GM19324 (cell line): ENCODE measurements around the gene NPAS4.
"Not testable (repeated sequence)": the region's sequence is repeated elsewhere in the genome, so short reads cannot be mapped to it uniquely, and the experiment has no call there.

Experiments used
- ATAC-seq: cut with Tn5 transposase; IDR thresholded peaks from one replicate; pipeline ENCODE4 v1.9.1; 2021; ENCODE audit warnings: mild to moderate bottlenecking, moderate library complexity; ENCODE audit not compliant: unreplicated experiment, low FRiP score

NPAS4 gene

DNA sequence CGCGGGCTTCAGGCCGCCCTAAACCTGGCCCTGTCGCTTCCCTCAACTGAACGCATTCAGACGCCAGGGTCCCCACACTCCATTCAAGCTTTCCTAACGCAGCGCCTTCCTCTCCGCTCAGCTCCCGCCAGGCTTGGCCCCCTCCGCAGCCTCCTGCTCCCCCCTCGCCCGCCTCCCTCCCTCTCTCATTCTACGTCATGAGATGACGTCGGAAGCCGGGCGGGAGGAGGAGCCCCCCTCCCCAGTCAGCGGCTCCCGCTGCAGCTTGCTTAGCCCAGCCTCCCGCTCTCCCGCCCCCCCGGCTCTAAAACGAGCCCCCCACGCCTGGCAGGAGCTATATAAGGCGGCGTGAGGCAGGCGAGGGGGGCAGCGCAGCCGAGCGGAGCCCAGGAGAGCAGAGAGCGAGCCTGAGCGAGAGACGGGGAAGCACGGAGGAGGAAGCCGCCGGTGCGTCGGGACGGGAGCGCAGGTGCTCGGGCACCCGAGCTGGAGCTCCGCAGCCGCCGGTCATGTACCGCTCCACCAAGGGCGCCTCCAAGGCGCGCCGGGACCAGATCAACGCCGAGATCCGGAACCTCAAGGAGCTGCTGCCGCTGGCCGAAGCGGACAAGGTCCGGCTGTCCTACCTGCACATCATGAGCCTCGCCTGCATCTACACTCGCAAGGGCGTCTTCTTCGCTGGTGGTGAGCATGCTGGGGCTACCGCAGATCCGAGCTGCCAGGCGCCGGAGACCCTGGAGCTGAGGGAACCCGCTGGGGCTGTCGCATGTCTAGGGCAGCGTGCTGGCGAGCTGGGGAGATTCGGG lies at the start of gene NPAS4:
TSS of gene NPAS4 (plus strand) at position 365 of the 806 bp plus-strand sequence. CDS start at position 510, 145 bp downstream.
- no peak for ATAC-seq

DNA sequence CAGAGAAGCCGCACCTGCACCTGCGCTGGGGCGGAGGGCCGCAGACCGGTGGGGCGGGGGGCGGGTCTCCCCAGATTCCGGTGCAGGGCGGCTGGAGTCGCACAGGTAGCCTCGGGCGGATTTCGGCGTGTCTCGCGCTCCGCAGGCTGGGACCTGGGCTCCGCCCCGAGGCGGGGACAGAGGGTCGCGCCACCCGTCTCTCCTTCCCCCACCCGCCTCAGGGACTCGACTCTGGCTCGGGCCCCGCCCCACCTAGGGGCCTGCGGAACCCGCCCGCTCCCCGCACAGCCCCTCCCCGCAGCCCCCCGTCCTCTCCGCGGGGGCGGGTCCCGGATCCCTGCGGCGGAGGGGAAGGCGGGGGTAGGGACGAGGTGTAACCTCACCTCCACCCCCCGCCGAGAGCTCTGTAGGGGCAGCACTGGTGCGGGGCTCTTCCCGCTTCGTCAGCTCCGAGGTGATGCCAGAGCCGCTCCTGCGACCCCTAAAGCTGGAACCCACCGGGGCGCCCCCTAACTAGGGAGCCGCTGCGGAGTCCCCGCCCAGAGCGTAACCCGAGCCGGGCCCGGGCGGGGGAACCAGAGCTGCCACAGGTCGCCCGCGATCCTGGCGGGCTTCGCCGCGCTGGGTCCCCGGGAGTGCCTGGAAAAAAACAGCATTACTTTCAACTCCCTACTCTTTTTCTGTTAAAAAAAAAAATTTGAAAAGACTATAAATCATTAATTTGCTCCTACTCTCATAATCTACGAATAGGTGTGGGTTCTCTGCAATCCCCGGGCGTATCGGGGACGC lies 49.0 kb upstream of the NPAS4 start, which contains the start of gene SLC29A2:
TSS of gene SLC29A2 (minus strand) at position 134 of the 789 bp plus-strand sequence. CDS start 169 bp downstream, outside the sequence.
- ATAC-seq = no peak

DNA sequence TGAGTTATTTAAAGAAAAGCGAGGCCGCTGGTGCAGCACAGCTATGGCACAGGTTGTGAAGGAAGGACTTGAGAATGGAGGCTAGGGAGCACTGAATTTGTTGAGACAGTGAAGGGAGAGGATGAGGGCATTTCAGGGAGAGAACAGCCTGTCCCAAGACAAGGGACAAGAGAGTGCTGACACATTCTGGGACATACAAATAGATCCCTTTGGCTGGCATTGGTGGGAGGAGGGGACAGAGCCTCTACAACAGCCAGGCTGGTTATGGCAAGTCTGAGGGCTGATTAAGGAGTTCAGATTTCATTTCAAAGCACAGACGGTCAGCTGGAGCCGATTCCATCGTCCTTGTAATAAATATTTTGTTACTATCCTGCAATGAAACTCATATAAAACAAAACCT lies 47.6 kb upstream of the NPAS4 start:
- no peak for ATAC-seq

DNA sequence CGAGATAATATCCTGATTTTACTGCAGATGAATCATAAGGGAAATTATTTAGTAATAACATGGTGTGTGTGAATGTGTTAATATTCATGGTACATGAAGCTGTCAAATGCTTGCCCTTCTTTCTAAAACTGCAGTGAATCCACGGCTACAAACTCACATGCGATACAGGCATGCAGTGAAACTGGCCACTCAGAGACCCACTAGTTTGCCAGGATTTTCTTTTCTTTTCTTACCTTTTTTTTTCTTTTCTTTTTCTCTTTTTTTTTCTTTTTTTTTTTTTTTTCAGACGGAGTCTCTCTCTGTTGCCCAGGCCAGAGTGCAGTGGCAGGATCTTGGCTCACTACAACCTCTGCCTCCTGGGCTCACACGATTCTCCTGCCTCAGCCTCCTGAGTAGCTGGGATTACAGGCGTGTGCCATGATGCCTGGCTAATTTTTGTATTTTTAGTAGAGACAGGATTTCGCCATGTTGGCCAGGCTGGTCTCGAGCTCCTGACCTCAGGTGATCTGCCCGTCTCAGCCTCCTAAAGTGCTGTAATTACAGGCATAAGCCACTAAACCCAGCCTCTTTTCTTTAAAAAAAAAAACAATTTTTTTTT lies 47.0 kb upstream of the NPAS4 start:
- not testable (repeated sequence) for ATAC-seq

DNA sequence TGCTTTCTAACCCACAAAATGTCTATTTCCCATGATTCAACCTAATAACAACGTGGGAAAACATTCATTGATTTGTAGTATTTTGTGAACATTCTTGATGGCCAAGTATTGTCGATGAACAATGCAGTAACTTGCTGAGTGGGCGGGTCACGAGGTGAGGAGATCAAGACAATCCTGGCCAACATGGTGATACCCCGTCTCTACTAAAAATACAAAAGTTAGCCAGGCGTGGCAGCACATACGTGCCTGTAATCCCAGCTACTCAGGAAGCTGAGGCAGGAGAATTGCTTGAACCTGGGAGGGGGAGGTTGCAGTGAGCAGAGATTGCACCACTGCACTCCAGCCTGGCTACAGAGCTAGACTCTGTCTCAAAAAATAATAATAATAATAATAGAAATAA lies 40.6 kb upstream of the NPAS4 start:
- not testable (repeated sequence) for ATAC-seq

DNA sequence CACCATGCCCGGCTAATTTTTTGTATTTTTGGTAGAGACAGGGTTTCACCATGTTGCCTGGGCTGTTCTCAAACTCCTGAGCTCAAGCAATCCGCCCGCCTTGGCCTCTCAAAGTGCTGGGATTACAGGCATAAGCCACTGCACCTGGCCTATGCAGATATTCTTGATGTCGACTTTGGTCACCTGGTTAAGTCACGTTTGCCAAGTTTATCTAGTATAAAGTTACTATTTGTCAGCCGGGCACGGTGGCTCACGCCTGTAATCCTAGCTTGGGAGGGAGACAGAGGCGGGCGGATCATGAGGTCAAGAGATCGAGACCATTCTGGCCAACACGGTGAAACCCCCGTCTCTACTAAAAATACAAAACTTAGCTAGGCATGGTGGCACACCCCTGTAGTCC lies 36.5 kb upstream of the NPAS4 start:
- not testable (repeated sequence) for ATAC-seq

DNA sequence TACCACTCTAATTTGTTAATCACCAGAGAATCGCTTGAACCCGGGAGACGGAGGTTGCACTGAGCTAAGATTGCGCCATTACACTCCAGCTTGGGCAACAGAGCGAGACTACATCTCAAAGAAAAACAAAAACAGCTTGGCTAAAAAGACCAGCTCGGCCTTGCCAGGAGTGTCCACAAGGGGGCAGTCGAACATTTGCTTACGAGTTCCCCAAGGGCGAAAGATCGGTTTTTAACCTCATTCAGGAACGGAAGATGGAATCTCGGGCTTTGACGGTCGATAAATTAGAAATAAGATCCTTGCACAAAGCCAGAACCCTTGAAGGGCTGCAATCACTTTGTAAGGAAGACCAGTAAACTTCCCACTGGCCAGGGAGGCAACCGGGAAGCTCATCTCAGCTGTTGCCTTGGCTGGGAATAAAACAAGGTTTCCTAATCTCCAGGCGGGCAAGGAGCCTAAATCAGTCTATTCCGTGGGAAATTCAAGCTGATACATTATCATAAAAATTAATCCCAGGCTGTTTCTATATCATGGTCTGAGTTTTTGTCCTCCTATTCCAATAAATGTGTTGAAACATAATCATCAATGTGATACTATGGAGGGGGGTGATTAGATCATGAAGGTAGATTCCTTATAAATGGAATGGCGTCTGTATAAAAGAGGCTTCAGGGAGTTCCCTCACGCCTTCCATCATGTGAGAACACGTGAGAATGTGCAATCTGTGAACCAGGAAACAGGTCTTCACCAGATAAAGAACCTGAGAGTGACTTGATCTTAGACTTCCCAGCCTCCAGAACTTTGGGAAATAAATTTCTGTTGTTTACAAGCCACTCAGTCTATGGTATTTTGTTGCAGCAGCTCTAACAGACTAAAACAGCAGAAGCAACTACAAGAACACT lies 34.4 kb upstream of the NPAS4 start:
- ATAC-seq = no peak

DNA sequence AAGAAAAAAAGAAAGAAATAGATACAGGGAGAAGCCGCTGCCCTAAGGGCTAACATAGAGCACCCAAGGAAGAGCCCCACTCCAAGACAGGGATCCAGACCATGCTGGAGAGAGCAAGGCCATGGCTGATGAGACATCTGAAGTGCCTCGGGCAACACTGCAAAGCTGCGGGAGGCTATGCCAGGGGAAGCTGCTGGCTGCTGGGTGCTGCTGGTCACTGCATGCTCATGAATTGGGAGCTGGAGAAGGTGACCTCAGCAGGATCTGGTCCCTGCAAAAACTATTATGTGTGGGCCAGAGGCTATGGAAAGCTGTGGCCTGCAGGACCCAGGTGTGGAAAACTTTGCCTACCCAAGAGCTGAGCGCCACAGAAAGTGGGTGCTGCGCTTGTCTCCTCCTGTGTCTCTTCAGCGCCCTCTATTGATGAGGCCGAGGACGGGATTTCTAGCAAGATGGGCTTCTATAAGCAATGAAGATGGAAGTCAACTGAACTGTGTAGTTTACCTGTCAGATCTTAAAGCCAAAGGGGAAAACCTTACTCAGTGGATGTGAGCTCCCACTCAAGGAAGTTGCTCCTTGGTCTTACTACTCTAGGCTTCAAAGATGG lies 32.0 kb upstream of the NPAS4 start:
- ATAC-seq = no peak

DNA sequence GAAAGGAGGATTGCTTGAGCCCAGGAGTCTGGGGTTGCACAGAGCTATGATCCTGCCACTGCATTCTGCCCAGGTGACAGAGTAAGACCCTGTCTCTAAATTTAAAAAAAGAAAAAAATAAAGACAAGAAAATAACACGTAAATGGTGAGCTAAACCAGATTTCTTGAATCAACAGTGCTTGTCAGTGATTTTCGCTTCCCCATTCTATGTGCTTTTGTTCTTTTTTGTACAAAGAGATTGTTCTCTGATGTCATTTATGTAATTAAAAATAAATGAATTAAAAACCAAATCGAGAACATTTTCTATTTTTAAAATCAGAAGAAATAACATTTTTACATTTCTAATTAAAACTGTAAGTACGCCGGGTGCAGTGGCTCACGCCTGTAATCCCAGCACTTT lies 29.5 kb upstream of the NPAS4 start:
- no peak for ATAC-seq

DNA sequence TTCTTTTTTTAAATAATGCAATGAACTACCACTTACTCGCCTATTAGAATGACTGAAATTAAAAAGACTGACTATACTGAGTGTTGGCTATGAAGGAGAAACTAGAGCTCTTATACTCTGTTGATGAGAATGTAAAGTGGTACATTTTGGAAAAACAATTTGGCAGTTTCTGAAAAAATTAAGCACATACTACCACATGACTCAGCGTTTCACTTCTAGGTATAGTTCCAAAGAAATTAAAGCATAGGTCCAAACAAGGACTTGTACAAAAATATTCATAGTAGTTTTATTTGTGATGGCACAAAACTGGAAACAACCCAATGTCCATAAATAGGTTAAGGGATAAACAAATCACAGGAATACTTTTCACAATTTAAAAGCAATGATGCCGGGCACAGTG lies 26.9 kb upstream of the NPAS4 start:
- no peak for ATAC-seq

DNA sequence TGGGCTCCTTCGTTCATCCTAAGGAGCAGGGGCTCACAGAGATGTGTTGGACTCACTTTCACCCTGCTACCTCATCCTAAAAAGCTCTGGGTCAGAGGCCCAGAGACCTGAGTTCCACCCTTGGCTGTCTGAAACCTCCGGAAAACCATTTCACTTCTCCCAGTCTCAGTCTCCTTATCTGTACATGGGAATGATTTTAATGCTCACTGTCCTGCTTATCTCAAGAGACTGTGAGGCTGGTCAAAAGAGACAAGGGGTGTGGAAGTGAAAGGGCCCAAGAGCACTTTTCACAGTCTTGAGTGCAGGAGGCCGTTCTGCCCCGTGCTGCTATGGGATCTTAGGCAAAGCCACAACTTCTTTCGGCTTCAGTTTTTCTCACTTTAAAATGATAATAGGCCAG lies 13.2 kb upstream of the NPAS4 start:
- no peak for ATAC-seq

DNA sequence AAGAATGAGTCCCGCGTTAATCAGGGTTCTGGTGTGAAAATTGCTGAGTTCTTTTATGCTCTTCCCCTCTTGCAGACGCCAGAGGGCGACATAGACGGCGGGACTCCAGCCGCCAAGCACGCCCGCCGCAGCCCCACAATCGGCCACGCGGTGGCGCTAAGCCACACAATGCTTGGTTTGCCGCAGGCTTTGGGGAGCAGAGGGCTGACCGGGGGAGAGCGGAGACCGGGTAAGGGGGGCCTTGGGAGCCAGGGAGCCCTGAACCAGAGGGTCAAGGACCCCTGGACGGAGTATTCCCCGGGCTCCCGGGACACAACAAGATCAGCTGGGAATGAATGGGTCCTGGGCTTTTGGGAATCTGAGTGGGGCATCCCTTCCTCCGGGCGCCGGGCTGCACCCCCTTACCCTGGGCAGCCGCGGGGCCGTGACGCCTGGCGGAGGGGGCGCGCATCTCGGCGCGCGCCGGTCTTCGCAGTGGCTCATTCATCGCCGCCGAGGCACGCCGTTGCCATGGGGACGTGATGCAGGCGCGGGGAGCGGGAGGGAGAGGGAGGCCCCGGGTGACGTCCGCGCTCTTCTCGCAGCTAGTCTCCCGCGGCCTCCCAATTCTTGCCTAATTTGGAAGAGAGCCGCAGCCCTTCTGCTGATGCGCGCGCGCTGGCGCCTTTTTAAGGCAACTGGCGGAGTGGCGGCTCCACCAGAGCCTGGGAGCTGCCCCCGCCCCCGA lies 12.2 kb upstream of the NPAS4 start:
- no peak for ATAC-seq

DNA sequence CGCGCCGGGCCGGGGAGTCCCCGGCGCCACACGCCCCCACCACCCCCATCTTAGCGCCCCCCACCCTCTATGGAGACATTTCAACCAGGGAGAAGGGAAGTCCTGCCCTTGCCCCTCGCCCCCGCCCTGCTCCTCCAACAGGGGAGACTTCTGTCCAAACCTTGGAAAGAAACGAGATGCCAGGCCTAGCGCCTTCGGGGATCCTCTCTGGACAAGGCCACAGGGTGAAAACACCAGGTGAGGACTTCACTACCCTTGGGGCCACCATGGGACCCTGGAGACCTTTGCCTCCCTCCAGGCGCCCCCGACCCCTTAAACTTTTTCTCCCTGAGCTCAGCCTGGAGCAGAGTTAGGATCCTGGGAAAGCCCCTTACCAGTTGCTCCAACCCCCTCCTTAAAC lies 11.6 kb upstream of the NPAS4 start:
- ATAC-seq = no peak

DNA sequence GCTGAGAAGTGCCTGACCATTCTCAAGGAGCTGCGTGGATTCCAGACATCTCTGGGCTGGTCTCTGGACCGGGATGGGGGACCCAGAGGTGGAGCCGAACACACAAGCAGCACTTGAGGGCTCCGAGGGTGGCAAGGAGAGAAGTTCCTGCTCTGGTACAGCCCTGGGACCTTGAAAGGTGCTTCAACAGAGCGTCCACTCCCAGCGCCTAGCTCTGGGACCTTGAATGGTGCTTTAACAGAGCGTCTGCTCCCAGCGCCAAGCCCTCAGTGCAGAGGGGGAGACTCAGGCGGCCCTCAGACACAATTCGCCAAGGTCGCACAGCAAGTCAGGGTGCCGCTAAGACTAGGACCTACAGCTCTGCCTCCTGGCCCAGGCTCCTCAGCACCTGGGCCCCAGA lies 10.6 kb upstream of the NPAS4 start:
- ATAC-seq = no peak

DNA sequence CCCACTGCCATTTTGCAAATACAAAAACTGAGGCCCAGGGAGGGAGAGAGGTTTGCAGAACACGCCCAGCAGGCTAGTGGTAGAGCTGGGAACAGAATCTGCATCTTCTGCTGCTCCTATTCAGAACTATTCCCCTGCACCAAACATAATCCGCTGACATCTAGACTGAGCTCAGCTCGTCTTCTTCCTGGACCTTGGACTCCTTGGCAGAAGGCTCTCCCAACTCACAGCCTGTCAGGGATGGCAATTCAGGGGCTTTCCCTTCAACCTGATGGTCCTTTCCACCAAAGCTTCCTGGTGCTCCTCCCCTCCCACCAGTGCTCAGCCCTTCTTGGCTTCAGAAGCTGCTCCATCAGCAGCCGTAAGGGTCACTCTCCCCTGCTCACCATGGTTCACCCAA lies 9.5 kb upstream of the NPAS4 start:
- no peak for ATAC-seq

DNA sequence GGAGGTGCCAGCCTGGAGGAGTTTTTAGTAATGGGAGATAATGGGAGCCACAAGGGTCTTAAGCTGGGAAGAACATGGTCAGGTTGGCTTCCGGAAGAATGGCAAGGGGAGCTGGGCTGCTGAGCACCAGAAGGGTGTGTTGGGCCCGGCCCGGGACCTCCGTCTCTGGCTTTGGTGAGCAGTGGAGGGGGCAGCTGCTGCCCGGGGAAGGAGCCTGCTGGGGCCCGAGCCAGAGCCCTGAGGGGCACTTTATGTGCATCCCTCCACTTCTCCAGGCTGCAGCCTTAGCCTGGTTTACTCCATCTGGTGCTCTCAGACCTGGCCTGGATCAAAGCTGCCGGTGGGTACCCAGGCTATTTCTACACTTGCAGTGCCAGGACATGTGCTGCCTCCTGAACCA lies 8.7 kb upstream of the NPAS4 start:
- ATAC-seq = no peak

DNA sequence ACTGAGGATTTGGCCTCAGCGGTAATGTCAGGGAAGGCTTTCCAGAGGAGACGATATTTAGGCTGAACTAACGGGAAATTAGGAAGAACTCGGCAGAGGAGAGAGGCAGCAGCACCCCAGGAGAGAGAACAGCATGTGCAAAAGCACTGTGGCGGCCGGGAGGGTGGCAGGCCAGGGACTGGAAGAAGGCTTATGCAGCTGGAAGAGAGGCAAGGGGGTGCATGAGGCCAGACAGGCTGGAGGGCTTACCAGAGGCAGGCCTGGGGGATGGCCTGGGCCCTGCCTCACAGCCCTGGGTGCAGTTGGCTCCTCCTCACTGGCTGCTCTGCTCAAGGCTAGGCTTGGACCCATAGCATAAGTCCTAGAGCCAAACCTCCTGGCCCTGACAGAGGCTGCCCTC lies 7.7 kb upstream of the NPAS4 start:
- ATAC-seq = no peak

DNA sequence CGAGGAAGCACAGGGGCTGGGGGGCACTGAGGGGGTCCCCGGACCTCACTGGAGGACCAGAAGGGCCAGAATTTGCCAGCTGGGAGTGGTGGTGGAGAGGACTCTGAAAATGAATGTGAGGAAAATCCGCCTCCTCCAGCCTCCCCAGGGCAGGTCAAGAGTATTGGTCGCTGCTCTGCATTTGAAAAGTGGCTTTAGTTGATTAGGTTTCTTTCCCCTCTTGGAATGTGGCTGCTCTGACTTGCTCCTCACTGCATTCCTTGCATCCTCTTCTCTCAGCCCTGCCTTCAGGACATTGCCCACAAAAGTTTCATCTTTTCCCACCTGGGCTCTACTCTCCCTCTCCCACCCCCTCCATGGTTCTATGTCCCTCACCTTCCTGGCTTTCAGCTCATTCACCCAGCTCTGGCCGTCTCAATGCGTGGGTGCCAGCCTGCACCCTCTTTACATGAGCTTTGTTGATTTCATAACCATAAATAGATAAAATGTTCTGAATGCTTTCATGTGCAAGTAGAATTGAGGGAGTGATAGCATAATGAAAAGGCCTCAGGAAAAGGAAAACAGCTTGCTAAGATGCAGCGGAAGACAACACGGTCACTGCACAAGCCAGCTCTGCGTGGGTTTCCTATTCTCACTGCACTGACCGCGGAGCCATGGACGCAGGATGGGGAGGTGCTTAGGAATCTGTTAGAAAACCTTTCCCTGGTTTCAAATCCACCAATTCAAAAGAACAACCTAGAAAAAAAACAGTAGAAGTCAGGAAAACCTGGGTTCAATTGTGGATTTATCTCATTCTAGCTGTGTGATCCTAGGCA lies 6.5 kb upstream of the NPAS4 start:
- ATAC-seq = no peak
